Mesenchymal stem cell (in vitro differentiated cells and primary cell): ENCODE results near the gene SPOUT1.
"Not testable (repeated sequence)": the region's sequence is repeated elsewhere in the genome, so short reads cannot be mapped to it uniquely, and the experiment has no call there.

Source experiments
- DNase-seq: peaks from one replicate; pipeline ENCODE4 v3.0.0-alpha.2; 2013
- H2AFZ ChIP-seq: one replicate; pipeline ENCODE4 v1.6.1; 2013; ENCODE audit warnings: low read depth, mild to moderate bottlenecking, control low read depth, inconsistent platforms, low read length, moderate library complexity
- H2AK5ac ChIP-seq: 2 replicates; pipeline ENCODE4 v1.6.1; 2013; ENCODE audit warnings: low read length, moderate library complexity, mild to moderate bottlenecking, inconsistent platforms; ENCODE audit not compliant: severe bottlenecking
- H2BK120ac ChIP-seq: one replicate; pipeline ENCODE4 v1.6.1; 2013; ENCODE audit warnings: low read depth, mild to moderate bottlenecking, inconsistent platforms, low read length, moderate library complexity
- H2BK12ac ChIP-seq, 2 experiments: one replicate each; pipeline ENCODE4 v1.6.1; 2013; ENCODE audit warnings: inconsistent platforms in 2 of 2, low read length in 2 of 2, mild to moderate bottlenecking in 2 of 2, moderate library complexity in 2 of 2, control low read depth in 1 of 2
- H2BK15ac ChIP-seq: one replicate; pipeline ENCODE4 v1.6.1; 2013; ENCODE audit warnings: mild to moderate bottlenecking, low read depth, inconsistent platforms; ENCODE audit not compliant: poor library complexity, severe bottlenecking
- H2BK5ac ChIP-seq: 2 replicates; pipeline ENCODE4 v1.6.1; 2013; ENCODE audit warnings: low read depth, mild to moderate bottlenecking, low read length, control low read depth, inconsistent platforms; ENCODE audit not compliant: poor library complexity, severe bottlenecking
- H3K14ac ChIP-seq, 2 experiments: one replicate each; pipeline ENCODE4 v1.6.1; 2013; ENCODE audit warnings: inconsistent platforms in 2 of 2, low read length in 2 of 2, control low read depth in 1 of 2, mild to moderate bottlenecking in 1 of 2, moderate library complexity in 1 of 2
- H3K18ac ChIP-seq, 2 experiments: one replicate each; pipeline ENCODE4 v1.6.1; 2013; ENCODE audit warnings: inconsistent platforms in 2 of 2, low read length in 2 of 2, control low read depth in 1 of 2, low read depth in 1 of 2, mild to moderate bottlenecking in 1 of 2
- H3K23ac ChIP-seq, 2 experiments: one replicate each; pipeline ENCODE4 v1.6.1; 2013; ENCODE audit warnings: inconsistent platforms in 2 of 2, low read length in 2 of 2, mild to moderate bottlenecking in 2 of 2, moderate library complexity in 2 of 2, control low read depth in 1 of 2
- H3K27ac ChIP-seq: 2 replicates; pipeline ENCODE4 v1.5.1; 2013; ENCODE audit warnings: mild to moderate bottlenecking, moderate library complexity, low read length, control low read depth, inconsistent platforms; ENCODE audit not compliant: poor library complexity, severe bottlenecking
- H3K27me3 ChIP-seq, 2 experiments: 2 replicates each; pipeline versions ENCODE4 v1.6.1 to v1.7.0; 2013; ENCODE audit warnings: low read length in 2 of 2, mild to moderate bottlenecking in 2 of 2, moderate library complexity in 2 of 2, control low read depth in 1 of 2, inconsistent platforms in 1 of 2; ENCODE audit not compliant: control insufficient read depth in 1 of 2, insufficient read depth in 1 of 2
- H3K36me3 ChIP-seq, 2 experiments: 2 replicates each; pipeline versions ENCODE4 v1.6.1 to v1.7.0; 2013; ENCODE audit warnings: low read length in 2 of 2, control low read depth in 1 of 2, inconsistent platforms in 1 of 2, low read depth in 1 of 2, mild to moderate bottlenecking in 1 of 2; ENCODE audit not compliant: insufficient read depth in 2 of 2, control insufficient read depth in 1 of 2
- H3K4ac ChIP-seq, 2 experiments: one replicate each; pipeline ENCODE4 v1.6.1; 2013; ENCODE audit warnings: inconsistent platforms in 2 of 2, low read length in 2 of 2, mild to moderate bottlenecking in 2 of 2, moderate library complexity in 2 of 2, control low read depth in 1 of 2, low read depth in 1 of 2
- H3K4me1 ChIP-seq: 2 replicates; pipeline ENCODE4 v1.6.1; 2013; ENCODE audit warnings: low read depth, low read length, control low read depth; ENCODE audit not compliant: control insufficient read depth, insufficient read depth
- H3K4me2 ChIP-seq: 2 replicates; pipeline ENCODE4 v1.6.1; 2013; ENCODE audit warnings: low read length, mild to moderate bottlenecking, inconsistent platforms; ENCODE audit not compliant: poor library complexity, severe bottlenecking
- H3K4me3 ChIP-seq, 2 experiments: 2 replicates each; pipeline versions ENCODE4 v1.5.1 to v1.7.0; 2013; ENCODE audit warnings: low read length in 2 of 2, mild to moderate bottlenecking in 2 of 2, control low read depth in 1 of 2, low read depth in 1 of 2; ENCODE audit not compliant: insufficient read depth in 1 of 2
- H3K79me1 ChIP-seq: replicated peaks from 2 replicates; pipeline ENCODE4 v1.6.1; 2013; ENCODE audit warnings: mild to moderate bottlenecking, control low read depth, low read length, inconsistent platforms; ENCODE audit not compliant: poor library complexity, severe bottlenecking
- H3K9ac ChIP-seq: 2 replicates; pipeline ENCODE4 v1.7.0; 2013; ENCODE audit warnings: mild to moderate bottlenecking, low read length, moderate library complexity
- H3K9me3 ChIP-seq: 2 replicates; pipeline ENCODE4 v1.7.0; 2013; ENCODE audit warnings: mild to moderate bottlenecking, low read length; ENCODE audit not compliant: control insufficient read depth
- H4K8ac ChIP-seq: one replicate; pipeline ENCODE4 v1.6.1; 2013; ENCODE audit warnings: inconsistent platforms, mild to moderate bottlenecking, low read length, moderate library complexity
- H4K91ac ChIP-seq: one replicate; pipeline ENCODE4 v1.6.1; 2013; ENCODE audit warnings: mild to moderate bottlenecking, low read length, inconsistent platforms
- WGBS: methylation state at CpG from one replicate; pipeline ENCODE4 v1.1.7; 2013; ENCODE audit warnings: mixed read lengths; 5-methylcytosine and 5-hydroxymethylcytosine counted together

The SPOUT1 gene

DNA sequence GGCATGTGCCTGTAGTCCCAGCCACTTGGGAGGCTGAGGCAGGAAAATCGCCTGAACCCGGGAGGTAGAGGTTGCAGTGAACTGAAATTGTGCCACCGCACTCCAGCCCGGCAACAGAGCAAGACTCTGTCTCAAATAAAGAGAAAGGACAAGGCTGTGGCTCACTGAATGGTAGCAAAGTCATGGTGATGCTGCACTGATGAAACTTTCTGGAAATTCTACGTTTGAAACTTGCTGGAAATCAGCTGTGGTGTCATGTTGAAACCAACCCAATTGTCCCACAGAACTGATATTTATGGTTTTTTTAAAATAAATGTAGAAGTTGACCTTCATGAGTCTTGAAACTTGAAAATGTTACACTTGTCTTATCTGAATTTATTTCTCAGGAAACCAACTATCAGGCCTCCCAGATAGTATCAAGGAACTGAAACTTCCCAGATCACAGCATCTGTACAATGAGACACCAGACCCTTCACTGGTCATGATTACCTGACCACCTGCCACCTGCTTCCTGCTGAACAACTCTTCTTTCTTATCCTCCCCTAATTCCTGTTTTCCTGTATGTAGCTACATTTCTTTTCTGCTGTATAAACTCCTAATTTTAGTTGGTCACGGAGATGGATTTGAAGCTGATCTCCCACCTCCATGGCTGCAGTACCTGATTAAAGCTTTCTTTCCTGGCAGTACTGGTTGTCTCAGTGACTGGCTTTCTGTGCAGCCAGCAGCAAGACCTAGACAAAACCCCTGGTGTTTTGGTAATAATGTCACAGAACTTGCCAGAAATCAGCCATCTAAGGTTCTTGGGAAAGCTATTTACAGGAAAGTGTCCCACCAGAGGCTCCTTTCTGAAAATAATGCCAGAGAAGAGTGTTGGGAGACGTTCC is 48.2 kb downstream of the SPOUT1 start:
- Histone ChIP-seq H3K9me3 (no peaks in the 10 kb centered on the region), H3K4me3 (no peak overlapping the region), H2AK5ac (no peak overlapping the region), H3K14ac (no peak overlapping the region), H2BK5ac (no peak overlapping the region), H3K36me3 (no peaks in the 10 kb centered on the region), H3K18ac (no peak overlapping the region), H3K4me1 (peaks cover 4% of the 10 kb centered on the region), H2BK120ac (no peak overlapping the region), H4K91ac (no peak overlapping the region), H2BK15ac (no peak overlapping the region), H4K8ac (no peak overlapping the region), H3K79me1 (no peaks in the 10 kb centered on the region), H3K9ac (no peak overlapping the region), H3K27me3 (no peaks in the 10 kb centered on the region), H2AFZ (no peak overlapping the region), H3K4me2 (no peak overlapping the region), H2BK12ac (no peak overlapping the region), H3K27ac (no peak overlapping the region), H3K23ac (no peak overlapping the region), H3K4ac (no peak overlapping the region)
- DNase-seq, result no peak
- WGBS, result 85% methylated on average over 7 of the region's 7 CpGs

DNA sequence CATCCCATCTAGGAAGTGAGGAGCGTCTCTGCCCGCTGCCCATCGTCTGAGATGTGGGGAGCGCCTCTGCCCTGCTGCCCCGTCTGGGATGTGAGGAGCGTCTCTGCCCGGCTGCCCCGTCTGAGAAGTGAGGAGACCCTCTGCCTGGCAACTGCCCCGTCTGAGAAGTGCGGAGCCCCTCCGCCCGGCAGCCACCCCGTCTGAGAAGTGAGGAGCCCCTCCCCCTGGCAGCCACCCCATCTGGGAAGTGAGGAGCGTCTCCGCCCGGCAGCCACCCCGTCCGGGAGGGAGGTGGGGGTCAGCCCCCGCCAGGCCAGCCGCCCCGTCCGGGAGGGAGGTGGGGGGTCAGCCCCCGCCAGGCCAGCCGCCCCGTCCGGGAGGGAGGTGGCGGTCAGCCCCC is 49.5 kb downstream of the SPOUT1 start:
- 96% methylated on average over 22 of the region's 27 CpGs for WGBS
- H2BK120ac ChIP-seq, H3K9me3 ChIP-seq, H2BK5ac ChIP-seq, H3K4me1 ChIP-seq, H3K9ac ChIP-seq, H3K27me3 ChIP-seq, H3K4me2 ChIP-seq, H3K23ac ChIP-seq, DNase-seq, H4K91ac ChIP-seq, H3K14ac ChIP-seq, H2BK12ac ChIP-seq, H3K79me1 ChIP-seq, H3K4me3 ChIP-seq, H3K27ac ChIP-seq, H3K36me3 ChIP-seq, H2BK15ac ChIP-seq, H3K18ac ChIP-seq, H4K8ac ChIP-seq, H2AK5ac ChIP-seq, H2AFZ ChIP-seq, H3K4ac ChIP-seq: not testable (repeated sequence)

- Histone ChIP-seq H3K36me3 (no peaks in the 10 kb centered on the region), H3K4me2 (no peak overlapping the region), H2BK120ac (no peak overlapping the region), H3K23ac (no peak overlapping the region), H3K4me1 (peaks cover 9% of the 10 kb centered on the region), H4K91ac (no peak overlapping the region), H3K27me3 (no peaks in the 10 kb centered on the region), H2BK15ac (no peak overlapping the region), H3K27ac (no peak overlapping the region), H3K14ac (no peak overlapping the region), H2BK5ac (no peak overlapping the region), H3K9me3 (peaks cover 7% of the 10 kb centered on the region), H2BK12ac (no peak overlapping the region), H3K79me1 (peaks cover 11% of the 10 kb centered on the region), H2AFZ (no peak overlapping the region), H3K9ac (no peak overlapping the region), H2AK5ac (no peak overlapping the region), H4K8ac (no peak overlapping the region), H3K4ac (no peak overlapping the region), H3K4me3 (no peak overlapping the region), H3K18ac (no peak overlapping the region)
- no peak for DNase-seq
- no CpG with 5 or more reads among the region's 1 CpG for WGBS
These were observed 54.8 kb downstream of the SPOUT1 start for GRCh38 chr9:128774804-128775203.

- H3K4me2 ChIP-seq, result no peak overlapping the region
- H2BK12ac ChIP-seq, result no peak overlapping the region
- no peak overlapping the region for H3K9ac ChIP-seq
- H3K4ac ChIP-seq, result no peak overlapping the region
- H3K9me3 ChIP-seq, result peaks cover 7% of the 10 kb centered on the region
- 94% methylated on average over 5 of the region's 5 CpGs for WGBS
- H3K27me3 ChIP-seq, result no peaks in the 10 kb centered on the region
- no peak overlapping the region for H3K14ac ChIP-seq
- H3K79me1 ChIP-seq, result peaks cover 22% of the 10 kb centered on the region
- no peak overlapping the region for H3K27ac ChIP-seq
- peaks cover 14% of the 10 kb centered on the region for H3K4me1 ChIP-seq
- no peak overlapping the region for H2BK5ac ChIP-seq
- H3K23ac ChIP-seq, result no peak overlapping the region
- no peak overlapping the region for H3K4me3 ChIP-seq
- no peak overlapping the region for H2BK15ac ChIP-seq
- peaks cover 2 to 3% of the 10 kb centered on the region in 2 experiments for H3K36me3 ChIP-seq
- no peak overlapping the region for H4K8ac ChIP-seq
- no peak overlapping the region for H4K91ac ChIP-seq
- no peak overlapping the region for H2AFZ ChIP-seq
- H2BK120ac ChIP-seq, result no peak overlapping the region
- DNase-seq, result no peak
- H3K18ac ChIP-seq, result no peak overlapping the region
- H2AK5ac ChIP-seq, result no peak overlapping the region
These were observed 56.5 kb downstream of the SPOUT1 start for GRCh38 chr9:128773049-128773448.
